Mammary epithelial cell (primary cell): ENCODE results near the gene ELOVL7.

Experiments used
- EZH2 ChIP-seq: IDR thresholded peaks from 2 replicates; pipeline ENCODE4 v1.6.1; 2012; ENCODE audit warnings: low read length, inconsistent platforms, borderline replicate concordance
- TF ChIP-seq, protein P1 (sequence below), 2 donors: IDR thresholded peaks in 1 of 2; conservative IDR thresholded peaks in 1 of 2; 2 replicates each; pipeline ENCODE4 v1.5.1; 2011 to 2012; ENCODE audit warnings: inconsistent platforms in 2 of 2, low read length in 2 of 2, mild to moderate bottlenecking in 2 of 2, control low read depth in 1 of 2, low read depth in 1 of 2; ENCODE audit not compliant: insufficient read depth in 1 of 2; ENCODE audit errors: extremely low read depth in 1 of 2

DNA sequence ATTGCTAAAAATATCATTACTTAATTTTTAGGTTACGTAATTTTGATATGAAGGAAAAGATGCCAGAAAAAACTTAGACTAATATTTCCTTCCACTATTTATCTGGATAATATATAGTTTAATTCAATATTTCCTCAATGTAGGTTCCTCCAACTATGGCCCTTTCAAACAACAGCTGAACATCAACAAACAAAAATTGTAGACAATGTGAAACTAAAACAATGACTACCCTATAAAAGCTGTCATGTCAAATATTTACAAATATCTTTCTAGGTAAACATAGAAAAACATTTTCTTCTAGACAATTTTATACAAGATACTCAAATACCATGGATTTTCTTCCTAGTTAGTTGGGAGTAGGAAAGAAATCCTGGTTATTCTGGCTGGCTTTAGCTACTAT lies 16.9 kb downstream of the ELOVL7 start:
- TF ChIP-seq, protein P1, sequence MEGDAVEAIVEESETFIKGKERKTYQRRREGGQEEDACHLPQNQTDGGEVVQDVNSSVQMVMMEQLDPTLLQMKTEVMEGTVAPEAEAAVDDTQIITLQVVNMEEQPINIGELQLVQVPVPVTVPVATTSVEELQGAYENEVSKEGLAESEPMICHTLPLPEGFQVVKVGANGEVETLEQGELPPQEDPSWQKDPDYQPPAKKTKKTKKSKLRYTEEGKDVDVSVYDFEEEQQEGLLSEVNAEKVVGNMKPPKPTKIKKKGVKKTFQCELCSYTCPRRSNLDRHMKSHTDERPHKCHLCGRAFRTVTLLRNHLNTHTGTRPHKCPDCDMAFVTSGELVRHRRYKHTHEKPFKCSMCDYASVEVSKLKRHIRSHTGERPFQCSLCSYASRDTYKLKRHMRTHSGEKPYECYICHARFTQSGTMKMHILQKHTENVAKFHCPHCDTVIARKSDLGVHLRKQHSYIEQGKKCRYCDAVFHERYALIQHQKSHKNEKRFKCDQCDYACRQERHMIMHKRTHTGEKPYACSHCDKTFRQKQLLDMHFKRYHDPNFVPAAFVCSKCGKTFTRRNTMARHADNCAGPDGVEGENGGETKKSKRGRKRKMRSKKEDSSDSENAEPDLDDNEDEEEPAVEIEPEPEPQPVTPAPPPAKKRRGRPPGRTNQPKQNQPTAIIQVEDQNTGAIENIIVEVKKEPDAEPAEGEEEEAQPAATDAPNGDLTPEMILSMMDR (conservative IDR thresholded peaks at IDR 0.05 in 1 of 2, IDR thresholded peaks at IDR 0.05 in 1 of 2; ENCODE audit: extremely low read depth in 1 of 2, insufficient read depth in 1 of 2, low read depth in 1 of 2, low read length in 2 of 2) = no peak
- no peak for TF ChIP-seq EZH2
